GM21786 (cell line): ENCODE data around the gene BRAT1.

ENCODE experiments used
- ATAC-seq: cut with Tn5 transposase; IDR thresholded peaks from one replicate; pipeline ENCODE4 v1.9.1; 2021; ENCODE audit not compliant: unreplicated experiment

BRAT1 gene

DNA sequence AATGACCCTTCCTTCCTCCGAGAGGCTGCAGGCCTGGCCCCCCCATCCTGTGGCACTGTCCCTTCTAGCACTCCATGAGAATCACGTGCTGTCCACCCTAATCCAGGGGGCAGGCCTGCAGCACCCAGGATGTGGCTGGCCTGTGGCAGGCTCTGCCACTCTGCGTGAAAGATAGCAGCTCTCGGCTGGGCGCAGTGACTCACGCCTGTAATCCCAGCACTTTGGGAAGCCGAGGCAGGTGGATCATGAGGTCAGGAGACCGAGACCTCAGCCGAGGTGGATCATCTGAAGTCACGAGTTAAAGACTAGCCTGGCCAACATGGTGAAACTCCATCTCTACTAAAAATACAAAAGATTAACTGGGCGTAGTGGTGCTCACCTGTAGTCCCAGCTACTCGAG is 54.6 kb downstream of the BRAT1 start:
- ATAC-seq, result no peak

GRCh38 chr7:2499719-2500430 is 55.4 kb downstream of the BRAT1 start:
- no peak for ATAC-seq

- no peak for ATAC-seq
These were observed 56.1 kb downstream of the BRAT1 start for GRCh38 chr7:2499181-2499580.

DNA sequence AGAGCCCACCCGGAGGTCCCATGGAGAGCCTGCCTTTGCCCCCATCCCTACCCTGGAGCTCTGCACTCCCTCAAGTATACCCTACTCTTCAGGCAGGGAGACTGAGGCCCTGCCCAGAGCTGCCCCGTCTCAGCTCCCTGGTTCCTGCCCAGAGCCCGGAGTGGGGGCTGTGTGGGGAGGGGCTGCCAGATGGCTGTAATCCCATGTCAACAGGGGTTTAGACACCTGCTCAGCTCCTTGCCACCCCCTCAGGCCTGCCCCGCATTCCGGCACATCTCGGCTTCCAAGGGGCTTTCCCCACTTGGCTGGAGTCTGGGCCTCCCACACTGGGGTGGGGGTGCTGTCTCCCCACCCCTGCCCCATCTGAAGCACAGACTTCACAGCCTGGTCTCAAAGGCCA is 56.6 kb downstream of the BRAT1 start:
- ATAC-seq, result no peak

GRCh38 chr7:2497500-2498336 is 57.6 kb downstream of the BRAT1 start:
- ATAC-seq, result no peak

DNA sequence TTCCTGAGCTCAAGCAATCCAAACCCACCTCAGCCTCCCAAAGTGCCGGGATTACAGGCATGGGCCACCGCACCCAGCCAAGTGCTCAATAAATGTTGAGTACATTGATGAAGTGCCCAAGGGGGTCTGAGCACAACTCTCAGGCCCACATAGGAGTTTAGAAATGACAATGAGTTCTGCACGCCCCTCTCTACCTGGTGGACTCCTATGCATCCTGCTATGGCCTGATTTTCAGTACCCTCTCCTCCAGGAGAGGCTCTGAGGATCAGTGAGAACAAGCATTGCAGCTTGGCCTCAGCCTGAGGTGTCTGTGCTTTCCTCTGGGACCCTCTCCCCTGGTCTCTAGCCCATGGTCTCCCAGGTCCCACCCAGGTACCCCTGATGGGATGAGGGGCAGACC is 58.3 kb downstream of the BRAT1 start:
- no peak for ATAC-seq

DNA sequence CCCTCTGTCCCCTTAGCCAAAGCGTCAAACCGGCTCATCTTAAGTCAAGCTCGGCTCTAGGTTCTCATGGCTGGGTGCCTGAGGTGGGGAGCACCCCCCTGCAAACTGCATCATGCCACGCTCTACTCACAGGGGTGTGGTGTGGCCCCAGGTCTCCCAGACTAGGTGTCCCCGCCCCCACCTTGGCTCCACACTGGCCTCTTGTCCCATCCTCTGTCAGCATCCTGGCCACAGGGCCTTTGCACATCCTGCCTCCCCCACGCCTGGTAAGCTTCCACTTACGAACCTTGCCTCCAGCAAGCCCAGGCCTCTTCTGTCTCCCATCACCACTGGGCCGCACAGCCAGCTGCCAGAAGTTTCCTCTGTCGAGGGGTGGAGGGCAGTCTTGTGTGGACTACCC is 58.9 kb downstream of the BRAT1 start:
- no peak for ATAC-seq

DNA sequence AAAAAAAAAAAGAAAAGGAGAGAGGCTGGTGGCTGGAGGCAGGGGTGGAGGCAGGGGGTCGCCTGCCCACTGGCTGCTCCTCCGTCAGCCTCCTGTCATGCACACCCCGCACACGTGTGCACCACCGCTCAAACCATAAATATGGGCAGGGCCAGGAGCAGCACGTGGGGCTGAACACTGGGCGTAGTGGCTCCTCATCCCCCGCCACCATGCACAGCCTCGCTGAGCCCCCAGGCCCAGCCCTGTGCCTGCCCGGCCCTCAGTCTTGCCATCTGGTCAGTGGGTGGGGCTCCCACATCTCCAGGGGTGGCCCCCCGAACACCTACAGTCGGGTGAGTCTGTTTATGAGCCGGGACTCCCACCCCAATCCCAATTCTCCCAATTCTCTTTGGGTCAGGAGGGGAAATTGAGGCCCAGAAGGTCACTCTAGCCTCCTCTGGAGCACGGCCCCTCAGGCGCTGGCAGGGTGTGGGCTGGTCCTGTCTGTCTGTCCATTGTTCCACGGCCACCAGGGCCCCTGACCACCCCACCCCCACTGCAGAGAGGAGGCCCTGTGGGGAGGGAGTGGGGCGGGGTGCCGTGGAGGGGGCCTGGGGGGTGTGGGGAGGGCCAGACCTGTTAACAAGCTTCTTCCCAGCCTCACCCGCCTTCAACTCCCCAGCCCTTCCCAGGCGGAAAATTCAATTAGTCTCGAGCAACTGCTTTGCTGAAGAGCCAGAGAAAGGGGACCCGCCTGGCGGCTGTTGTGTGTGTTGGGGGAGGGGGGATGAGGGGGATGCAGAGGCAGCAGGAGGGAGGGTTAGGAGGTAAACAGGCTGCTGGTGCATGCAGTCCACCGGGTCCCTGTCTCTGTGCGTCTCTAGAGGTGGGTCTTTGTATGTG is 59.7 kb downstream of the BRAT1 start:
- no peak for ATAC-seq

DNA sequence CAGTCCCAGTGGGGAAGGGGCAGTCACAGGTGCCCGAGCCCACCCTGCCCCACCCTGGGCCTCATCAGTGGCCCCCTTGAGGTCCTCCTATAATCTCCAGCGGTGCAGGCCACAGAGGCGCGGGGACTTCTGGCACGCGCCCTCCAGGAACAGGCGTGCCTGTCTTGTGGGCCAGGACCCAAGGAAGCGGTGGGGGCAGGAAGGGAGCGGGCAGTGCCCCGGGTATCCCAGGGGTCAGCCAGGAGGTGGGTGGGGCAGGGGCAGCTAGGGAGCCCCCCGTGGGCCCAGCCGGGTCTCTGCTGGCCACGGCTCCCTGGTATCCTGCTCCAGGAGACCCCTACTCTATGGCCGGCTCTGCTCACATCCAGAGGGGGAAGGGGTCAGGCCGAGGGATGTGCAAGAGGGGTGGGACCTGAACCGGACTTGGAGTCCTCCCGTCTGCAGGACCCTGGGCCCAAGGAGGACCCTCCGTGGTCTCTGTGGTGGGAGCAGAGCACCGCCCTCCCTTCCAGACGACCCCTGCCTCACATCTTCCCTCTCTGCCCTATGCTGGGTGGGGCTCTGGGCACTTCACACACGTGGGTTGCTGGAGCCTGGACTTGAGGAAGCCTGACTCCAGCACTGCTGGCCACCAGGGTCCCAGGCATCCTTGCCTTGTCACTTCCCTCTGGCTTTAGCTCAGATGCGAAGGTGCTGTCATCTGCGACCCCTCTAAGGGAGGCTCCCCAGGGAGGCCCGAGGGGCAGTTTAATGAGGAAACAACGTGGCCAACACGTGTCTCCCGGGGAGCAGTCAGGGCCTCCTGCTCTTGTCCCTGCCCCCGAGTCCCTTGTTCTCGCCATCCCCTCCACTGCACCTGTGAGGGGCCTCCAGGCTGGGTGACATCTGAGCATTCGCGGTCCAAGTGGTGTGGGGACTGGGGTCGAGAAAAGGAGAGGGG is 60.9 kb downstream of the BRAT1 start:
- ATAC-seq, result no peak

DNA sequence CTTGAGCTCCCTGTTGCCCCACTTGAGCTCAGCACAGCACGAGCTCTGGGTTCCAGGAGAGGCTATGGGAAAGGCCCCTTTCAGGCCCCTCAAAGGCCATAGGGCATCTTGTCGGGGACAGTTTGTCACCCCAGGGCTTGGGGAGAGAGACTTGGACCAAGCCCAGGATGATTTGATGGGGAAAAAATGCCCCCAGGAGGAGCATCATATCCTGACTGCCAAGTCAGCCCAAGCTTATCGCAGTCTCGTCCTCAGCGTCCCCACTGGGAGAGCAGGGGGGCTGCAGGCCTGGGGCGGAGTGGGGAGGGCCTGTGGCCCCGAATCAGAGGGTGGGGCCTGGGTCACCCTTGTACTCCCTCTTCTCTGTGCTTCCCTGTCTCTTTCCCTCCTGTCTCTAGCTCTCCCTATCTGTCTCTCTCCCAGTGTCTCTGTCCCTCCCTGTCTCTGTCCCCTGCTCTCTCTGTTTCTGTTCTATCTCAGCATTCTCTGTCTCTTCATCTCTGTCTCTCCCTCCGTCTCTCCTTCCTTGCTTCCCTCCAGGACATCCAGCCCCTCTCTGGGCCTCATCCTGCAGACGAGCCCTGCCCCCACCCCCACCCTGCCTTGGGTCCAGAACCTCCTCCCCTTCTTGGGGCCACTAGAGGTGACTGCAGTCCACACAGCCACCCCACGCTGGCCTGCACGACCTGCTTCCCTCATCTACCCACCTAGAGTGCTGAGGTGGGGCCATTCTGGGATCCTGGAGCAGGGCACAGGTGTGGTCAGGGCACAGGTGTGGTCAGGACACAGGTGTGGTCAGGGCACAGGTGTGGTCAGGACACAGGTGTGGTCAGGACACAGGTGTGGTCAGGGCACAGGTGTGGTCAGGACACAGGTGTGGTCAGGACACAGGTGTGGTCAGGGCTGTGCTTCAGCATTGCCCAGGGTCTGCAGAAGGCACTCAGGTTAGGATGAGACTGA is 61.8 kb downstream of the BRAT1 start:
- no peak for ATAC-seq

DNA sequence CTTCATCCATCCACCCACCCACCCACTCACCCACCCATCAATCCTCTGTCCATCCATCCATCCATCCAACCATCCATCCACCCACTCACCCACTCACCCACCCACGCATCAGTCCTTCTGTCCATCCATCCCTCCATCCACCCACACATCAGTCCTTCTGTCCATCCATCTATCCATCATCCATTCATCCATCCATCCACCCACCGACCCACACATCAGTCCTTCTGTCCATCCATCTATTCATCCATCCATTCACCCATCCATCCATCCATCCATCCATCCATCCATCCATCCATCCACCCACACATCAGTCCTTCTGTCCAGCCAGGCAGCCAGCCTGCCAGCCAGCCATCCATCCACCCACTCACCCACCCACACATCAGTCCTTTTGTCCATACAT is 63.3 kb downstream of the BRAT1 start:
- ATAC-seq, result no peak

DNA sequence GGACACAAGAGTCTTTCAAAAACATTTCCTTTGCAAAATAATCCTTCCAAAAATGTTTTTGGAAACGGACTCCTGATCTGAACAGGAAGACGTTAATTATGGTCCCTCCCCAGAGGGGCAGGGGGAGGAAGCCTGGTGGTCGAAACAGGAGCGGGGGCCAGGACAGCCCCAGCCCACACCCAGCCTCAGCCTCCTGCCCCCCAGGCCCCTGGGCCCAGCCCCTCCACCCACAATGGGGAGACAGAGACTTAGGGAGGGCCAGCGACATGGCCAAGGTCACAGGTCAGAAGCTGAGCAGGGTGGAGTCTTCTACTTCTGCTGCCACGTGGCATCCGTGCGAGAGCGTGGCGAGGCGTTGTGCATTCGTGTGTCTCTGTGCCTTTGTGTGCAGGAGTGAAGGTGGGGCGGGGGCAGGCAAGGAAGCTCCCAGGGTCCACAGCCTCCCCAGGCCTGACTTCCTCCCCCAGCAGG is 65.1 kb downstream of the BRAT1 start:
- no peak for ATAC-seq

DNA sequence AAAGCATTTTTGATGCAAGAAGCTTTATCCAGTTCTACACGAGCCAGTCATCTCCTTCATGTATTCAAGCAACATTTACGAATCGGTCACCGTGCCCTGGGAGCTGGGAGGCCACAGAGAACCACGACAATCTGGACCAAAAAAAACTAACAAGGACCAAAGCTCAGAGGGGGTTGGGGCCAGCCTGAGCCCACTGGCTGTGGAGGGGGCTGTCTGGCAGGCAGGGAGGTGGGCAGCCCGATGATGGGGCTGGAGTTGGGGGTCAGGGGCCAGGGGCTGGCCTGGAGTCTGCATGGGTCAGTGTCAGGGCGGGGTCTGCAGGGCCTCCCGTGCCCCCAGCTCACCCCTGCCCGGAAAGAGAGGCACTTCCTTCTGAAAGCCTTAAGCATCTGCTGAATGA is 66.6 kb downstream of the BRAT1 start:
- ATAC-seq, result no peak

- no peak for ATAC-seq
These were observed 67.1 kb downstream of the BRAT1 start for GRCh38 chr7:2488272-2488645.
